ENCODE measurements around the gene LCE3D. TPM values are rescaled to one million over a fixed set of nuclear protein-coding genes. Genes with fewer than 3 reads are reported as not detected.

Gene LCE3D
- polyA plus RNA-seq, 5 donors: not detected

Other genes with a start within 250 kb of the LCE3D start
- gene FLG2, start 220.5 kb downstream of the LCE3D start, polyA plus RNA-seq (ENCODE audit: insufficient read depth in 1 of 5, insufficient read length in 5 of 5, low replicate concordance in 1 of 5): under 1 TPM; 0.06 to 0.17 (median 0.10) TPM
- gene CRNN, start 166.3 kb downstream of the LCE3D start, polyA plus RNA-seq (ENCODE audit: insufficient read depth in 1 of 5, insufficient read length in 5 of 5, low replicate concordance in 1 of 5): not detected
- not detected for gene LCE5A, start 69.7 kb downstream of the LCE3D start, polyA plus RNA-seq (ENCODE audit: insufficient read depth in 1 of 5, insufficient read length in 5 of 5, low replicate concordance in 1 of 5)
- not detected for gene CRCT1, start 66.0 kb downstream of the LCE3D start, polyA plus RNA-seq (ENCODE audit: insufficient read depth in 1 of 5, insufficient read length in 5 of 5, low replicate concordance in 1 of 5)
- not detected for gene LCE3E, start 13.7 kb downstream of the LCE3D start, polyA plus RNA-seq (ENCODE audit: insufficient read depth in 1 of 5, insufficient read length in 5 of 5, low replicate concordance in 1 of 5)
- gene LCE3C, start 19.7 kb upstream of the LCE3D start, polyA plus RNA-seq (ENCODE audit: insufficient read depth in 1 of 5, insufficient read length in 5 of 5, low replicate concordance in 1 of 5): not detected
- not detected for gene LCE3B, start 33.3 kb upstream of the LCE3D start, polyA plus RNA-seq (ENCODE audit: insufficient read depth in 1 of 5, insufficient read length in 5 of 5, low replicate concordance in 1 of 5)
- gene LCE3A, start 42.6 kb upstream of the LCE3D start, polyA plus RNA-seq (ENCODE audit: insufficient read depth in 1 of 5, insufficient read length in 5 of 5, low replicate concordance in 1 of 5): not detected
- not detected for gene LCE2D, start 82.9 kb upstream of the LCE3D start, polyA plus RNA-seq (ENCODE audit: insufficient read depth in 1 of 5, insufficient read length in 5 of 5, low replicate concordance in 1 of 5)
- not detected for gene LCE2C, start 94.8 kb upstream of the LCE3D start, polyA plus RNA-seq (ENCODE audit: insufficient read depth in 1 of 5, insufficient read length in 5 of 5, low replicate concordance in 1 of 5)
- gene LCE2B, start 105.6 kb upstream of the LCE3D start, polyA plus RNA-seq (ENCODE audit: insufficient read depth in 1 of 5, insufficient read length in 5 of 5, low replicate concordance in 1 of 5): not detected
- gene LCE2A, start 117.8 kb upstream of the LCE3D start, polyA plus RNA-seq (ENCODE audit: insufficient read depth in 1 of 5, insufficient read length in 5 of 5, low replicate concordance in 1 of 5): not detected
- not detected for gene LCE4A, start 127.6 kb upstream of the LCE3D start, polyA plus RNA-seq (ENCODE audit: insufficient read depth in 1 of 5, insufficient read length in 5 of 5, low replicate concordance in 1 of 5)
- not detected for gene KPRP, start 177.5 kb upstream of the LCE3D start, polyA plus RNA-seq (ENCODE audit: insufficient read depth in 1 of 5, insufficient read length in 5 of 5, low replicate concordance in 1 of 5)
- not detected for gene LCE1F, start 194.6 kb upstream of the LCE3D start, polyA plus RNA-seq (ENCODE audit: insufficient read depth in 1 of 5, insufficient read length in 5 of 5, low replicate concordance in 1 of 5)
- gene LCE1E, start 205.7 kb upstream of the LCE3D start, polyA plus RNA-seq (ENCODE audit: insufficient read depth in 1 of 5, insufficient read length in 5 of 5, low replicate concordance in 1 of 5): not detected
- gene LCE1D, start 216.2 kb upstream of the LCE3D start, polyA plus RNA-seq (ENCODE audit: insufficient read depth in 1 of 5, insufficient read length in 5 of 5, low replicate concordance in 1 of 5): not detected
- gene LCE1C, start 226.1 kb upstream of the LCE3D start, polyA plus RNA-seq (ENCODE audit: insufficient read depth in 1 of 5, insufficient read length in 5 of 5, low replicate concordance in 1 of 5): not detected
- not detected for gene LCE1B, start 231.5 kb upstream of the LCE3D start, polyA plus RNA-seq (ENCODE audit: insufficient read depth in 1 of 5, insufficient read length in 5 of 5, low replicate concordance in 1 of 5)
- gene LCE1A, start 247.0 kb upstream of the LCE3D start, polyA plus RNA-seq (ENCODE audit: insufficient read depth in 1 of 5, insufficient read length in 5 of 5, low replicate concordance in 1 of 5): not detected